HCT116 (cell line): ENCODE data around the gene EIF5B.

ENCODE experiments used
- ATF3 ChIP-seq: IDR thresholded peaks from 2 replicates; pipeline ENCODE4 v1.6.1; 2012
- CTCF ChIP-seq, 3 experiments: fragments of 200-600 bp in 1 of 3; sonication (generic) in 1 of 3; IDR thresholded peaks in 2 of 3; conservative IDR thresholded peaks in 1 of 3; 2 replicates each; pipeline ENCODE4 v1.5.1; 2012 to 2017; ENCODE audit warnings: low read depth in 2 of 3, low read length in 2 of 3, antibody characterized with exemption in 1 of 3, borderline replicate concordance in 1 of 3, control low read depth in 1 of 3, mild to moderate bottlenecking in 1 of 3, mixed read lengths in 1 of 3, mixed run types in 1 of 3, moderate library complexity in 1 of 3; ENCODE audit not compliant: insufficient read depth in 1 of 3
- POLR2AphosphoS5 ChIP-seq: IDR thresholded peaks from 2 replicates; pipeline ENCODE4 v1.6.1; 2011; ENCODE audit warnings: mild to moderate bottlenecking, low read depth, low read length, moderate library complexity

DNA sequence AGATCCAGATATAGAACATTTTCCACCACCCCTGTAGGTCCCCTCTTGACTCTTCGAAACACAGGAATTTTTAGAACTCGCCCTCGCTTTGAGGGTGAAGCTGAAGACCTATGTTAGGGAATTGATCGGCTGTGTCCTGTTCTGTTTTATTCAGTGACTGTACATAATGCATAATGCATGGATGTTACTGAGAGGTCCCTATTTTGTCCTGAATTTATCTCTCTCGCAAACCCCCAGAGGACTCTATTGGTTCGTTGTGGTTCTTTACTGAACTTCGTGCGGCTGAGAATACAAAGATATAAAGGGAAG, 431 bp upstream of the EIF5B start:
- TF ChIP-seq ATF3 = no peak
- no peak for TF ChIP-seq CTCF (IDR thresholded peaks at IDR 0.05 in 2 of 3, conservative IDR thresholded peaks at IDR 0.05 in 1 of 3; ENCODE audit: borderline replicate concordance in 1 of 3, insufficient read depth in 1 of 3, low read depth in 2 of 3, low read length in 2 of 3)
- no peak for TF ChIP-seq POLR2AphosphoS5
